NCI-H2107 (cell line): Measurements from ENCODE around the gene OLFM1.
"Not testable (repeated sequence)": the region's sequence is repeated elsewhere in the genome, so short reads cannot be mapped to it uniquely, and the experiment has no call there.

Experiments
- DNase-seq: peaks from one replicate; lab custom pipeline; 2025; lab: John Stamatoyannopoulos, UW

Gene OLFM1

DNA sequence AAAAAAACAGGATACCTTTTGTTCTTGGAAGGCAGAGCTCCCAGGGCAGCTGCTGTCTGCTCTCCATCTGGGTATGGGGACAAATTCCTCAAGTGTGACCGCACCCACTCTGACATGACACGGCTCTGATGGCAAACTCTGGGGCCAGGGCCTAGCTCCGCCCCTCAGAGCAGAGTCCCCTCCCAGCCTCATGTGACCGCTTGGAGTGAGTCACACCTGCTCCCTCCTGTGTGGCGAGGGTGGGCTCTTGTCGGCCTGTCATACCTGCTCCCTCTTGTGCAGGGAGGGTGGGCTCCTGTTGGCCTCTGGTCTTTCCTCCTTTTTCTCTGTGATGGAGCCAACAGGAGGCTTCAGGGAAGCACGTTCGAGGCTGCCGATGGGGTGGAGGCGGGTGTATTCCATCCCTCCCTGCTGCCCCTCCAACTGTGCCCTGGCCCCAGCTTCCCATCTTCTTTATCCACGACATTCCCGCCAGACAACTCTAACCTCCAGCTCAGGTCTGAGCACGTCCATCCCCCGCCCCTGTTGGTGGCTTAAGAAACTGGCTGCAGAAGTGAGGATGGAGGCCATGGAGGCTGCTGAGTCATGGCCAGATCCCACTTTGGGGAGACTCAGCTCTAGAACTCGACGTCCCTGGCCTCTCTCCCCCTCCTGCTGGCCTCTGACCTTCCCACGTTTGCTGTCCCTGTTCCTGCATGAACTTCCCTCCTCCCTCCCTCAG lies 65.3 kb downstream of the OLFM1 start:
- DNase-seq = no peak

DNA sequence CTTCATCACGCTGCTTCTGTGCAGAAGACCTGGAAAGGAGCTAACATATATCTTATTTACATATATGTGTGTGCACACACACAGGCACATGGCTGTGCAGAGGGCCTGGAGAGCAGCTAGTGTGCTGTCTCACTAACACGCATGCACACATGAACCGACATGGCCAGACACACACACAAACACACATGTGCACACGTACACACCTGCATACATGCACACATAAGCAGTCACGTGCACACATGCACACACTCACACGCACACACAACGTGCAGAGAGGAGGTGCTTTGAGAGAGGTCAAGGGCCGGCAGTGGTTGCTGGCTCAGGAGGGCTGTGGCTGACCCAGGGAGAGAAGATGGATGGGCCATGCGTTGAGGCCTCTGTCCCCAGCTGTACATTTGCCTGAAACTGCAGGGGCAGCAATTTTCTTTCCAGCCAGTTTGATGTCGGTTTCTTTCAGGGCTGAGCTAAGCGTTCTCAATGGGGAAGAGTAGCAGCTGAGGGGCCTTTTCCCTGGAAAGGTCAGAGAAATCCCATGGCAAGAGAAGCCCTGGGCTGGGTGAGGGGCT lies 66.7 kb downstream of the OLFM1 start:
- no peak for DNase-seq

DNA sequence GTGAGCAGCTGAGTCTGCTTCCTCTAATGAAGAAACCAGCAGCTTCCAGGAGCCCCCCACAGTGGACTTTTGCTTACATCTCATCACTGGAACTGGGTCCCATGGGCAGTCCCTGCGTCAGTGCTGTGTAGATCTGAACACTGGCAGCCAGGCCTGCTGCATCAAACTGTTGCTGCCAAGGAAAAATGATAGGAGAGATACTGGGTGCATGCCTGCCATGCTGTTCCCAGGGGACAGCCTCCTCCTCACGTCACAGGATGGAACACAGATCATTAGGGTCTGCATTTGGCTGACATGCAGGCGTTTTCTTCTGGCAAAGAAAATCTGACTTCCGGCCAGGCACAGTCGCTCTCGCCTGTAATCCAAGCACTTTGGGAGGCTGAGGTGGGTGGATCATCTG lies 67.9 kb downstream of the OLFM1 start:
- DNase-seq = no peak

DNA sequence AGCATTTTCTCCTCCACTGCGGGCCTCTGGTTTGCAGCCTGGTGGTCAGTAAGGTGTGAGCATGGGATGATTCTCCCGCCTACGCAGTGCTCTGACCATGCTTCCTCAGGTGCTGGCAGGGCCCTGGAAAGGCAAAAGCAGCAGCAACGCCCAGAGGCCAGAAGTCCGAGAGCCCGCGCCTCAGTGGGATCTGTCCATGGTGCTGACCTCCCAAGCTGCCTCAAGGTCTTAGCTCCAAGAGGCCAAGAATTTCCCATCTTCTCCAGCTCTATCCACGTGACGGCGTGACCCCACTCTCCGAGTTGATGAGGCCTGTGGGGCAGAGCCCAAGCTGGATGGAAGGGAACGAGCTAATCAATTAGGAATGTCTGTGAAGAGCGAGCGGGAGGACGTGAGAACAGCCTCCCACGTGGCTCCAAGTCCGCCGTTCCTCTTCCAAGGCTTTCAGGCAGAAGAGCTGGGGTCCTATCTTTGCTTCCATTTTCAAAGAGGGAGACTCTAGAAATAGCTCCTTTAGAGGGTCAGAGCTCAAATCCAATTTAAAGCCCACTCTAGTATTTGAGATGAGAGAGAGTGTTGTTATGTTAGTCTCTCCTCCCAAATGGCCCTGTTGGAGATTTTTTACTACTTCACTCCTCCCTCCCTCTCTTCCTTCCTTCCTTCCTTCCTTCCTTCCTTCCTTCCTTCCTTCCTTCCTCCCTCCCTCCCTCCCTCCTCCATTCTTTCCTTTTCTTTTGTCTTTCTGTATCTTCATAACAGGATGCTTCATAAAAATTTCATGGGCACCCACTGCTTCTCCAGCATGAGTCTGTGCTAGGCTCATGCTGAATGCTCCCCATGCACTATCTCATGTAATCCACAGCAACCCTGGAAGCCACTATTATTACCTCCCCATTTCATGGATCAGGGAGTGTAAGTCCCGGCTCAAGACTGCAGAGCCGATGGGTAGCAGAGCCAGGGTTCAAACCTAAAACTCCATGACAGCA lies 69.3 kb downstream of the OLFM1 start:
- no peak for DNase-seq

DNA sequence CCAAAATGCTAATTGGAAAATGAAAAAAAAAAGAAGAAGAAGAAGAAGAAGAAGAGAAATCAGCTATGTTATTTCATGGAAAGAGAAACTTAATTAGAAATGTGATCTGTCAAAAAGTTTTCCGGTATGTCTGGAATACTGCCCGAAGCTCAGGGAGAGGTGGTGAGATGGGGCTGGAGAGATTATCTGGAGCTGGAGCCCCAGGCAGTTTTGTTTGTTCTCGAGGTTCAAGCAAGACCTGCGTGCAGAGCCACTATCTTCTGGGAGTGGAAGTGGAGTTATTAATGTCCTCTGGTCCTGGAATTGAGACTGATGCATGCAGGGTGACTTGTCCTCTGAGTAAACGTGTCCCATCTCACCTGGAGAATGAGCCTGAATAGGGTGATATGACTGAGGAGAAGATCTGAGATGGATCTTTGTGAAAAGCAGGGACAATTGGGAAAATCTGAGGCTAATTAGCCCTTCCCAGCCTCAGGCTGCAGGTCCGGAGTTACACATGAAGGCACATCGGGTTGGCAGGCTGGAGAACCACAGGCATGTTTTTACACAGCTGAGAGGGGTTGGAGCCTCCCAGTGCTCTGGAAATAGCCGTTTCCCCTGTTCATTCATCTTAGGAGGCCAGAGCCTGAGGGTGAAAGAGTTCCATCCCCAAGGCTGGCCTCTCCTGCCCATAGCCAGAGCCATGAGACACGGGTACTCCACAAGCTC lies 70.5 kb downstream of the OLFM1 start:
- no peak for DNase-seq

DNA sequence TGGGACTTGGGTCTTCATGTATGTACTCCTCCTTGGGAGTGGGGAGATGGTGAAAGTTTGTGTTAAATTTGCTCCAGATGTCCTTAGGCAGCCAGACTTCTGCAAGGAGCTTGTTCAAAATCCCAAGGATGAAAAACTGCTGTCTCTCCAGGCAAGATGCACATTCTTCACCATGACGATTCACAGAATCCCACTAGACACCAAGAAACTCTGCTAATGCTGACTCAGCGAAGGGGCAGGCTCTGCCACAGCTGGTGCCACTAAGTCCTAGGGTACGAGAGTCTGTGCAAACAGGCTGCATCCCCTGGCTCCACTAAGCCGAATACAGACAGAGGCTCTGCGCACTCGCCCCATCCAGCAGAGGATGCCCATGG lies 71.1 kb downstream of the OLFM1 start:
- DNase-seq = no peak

DNA sequence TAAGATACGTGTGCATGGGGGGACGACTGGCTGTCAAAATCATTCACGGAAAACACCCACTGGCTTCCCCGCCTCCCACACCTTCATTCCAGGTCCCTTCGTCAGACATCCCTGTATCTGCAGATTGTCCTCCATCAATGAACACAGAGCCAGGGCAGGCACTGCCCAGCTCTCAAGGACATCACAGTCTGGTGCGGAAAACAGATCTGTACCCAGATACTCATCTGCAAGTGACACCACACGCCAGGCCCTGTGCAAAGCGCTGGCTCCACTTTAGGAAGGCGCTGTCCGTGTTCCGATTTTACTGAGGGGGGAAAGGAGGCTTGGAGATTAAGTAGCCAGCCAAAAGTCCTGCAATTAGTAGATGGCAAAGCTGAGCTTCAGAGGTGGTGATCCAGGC lies 72.3 kb downstream of the OLFM1 start:
- DNase-seq = no peak

DNA sequence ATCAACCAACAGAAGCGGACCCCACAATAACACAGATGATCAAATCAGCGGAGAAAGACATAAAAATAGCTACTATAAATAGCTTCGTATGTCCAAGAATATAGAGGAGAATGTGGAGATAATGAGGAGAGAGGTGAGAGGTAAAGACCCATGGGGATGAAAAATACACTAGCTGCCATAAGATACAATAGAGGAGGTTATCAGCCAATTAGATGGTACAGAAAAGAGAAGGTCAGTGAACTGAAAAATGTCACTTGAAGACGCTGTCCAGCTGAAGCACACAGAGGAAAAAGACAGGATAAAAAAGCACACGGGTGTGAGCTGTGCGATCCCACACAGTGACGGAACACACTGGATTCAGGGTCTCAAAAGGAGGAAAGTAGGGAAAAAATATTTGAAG lies 73.4 kb downstream of the OLFM1 start:
- no peak for DNase-seq

DNA sequence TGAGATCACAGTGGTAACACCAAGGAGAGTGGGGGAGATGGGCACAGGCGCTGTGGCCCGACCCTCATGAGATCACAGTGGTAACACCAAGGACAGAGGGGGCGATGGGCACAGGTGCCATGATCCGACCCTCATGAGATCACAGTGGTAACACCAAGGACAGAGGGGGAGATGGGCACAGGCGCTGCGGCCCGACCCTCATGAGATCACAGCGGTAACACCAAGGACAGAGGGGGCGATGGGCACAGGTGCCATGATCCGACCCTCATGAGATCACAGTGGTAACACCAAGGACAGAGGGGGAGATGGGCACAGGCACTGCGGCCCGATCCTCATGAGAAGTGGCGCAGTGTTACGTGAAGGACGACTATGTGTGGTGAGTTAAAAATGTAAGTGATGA lies 75.1 kb downstream of the OLFM1 start:
- DNase-seq = not testable (repeated sequence)

DNA sequence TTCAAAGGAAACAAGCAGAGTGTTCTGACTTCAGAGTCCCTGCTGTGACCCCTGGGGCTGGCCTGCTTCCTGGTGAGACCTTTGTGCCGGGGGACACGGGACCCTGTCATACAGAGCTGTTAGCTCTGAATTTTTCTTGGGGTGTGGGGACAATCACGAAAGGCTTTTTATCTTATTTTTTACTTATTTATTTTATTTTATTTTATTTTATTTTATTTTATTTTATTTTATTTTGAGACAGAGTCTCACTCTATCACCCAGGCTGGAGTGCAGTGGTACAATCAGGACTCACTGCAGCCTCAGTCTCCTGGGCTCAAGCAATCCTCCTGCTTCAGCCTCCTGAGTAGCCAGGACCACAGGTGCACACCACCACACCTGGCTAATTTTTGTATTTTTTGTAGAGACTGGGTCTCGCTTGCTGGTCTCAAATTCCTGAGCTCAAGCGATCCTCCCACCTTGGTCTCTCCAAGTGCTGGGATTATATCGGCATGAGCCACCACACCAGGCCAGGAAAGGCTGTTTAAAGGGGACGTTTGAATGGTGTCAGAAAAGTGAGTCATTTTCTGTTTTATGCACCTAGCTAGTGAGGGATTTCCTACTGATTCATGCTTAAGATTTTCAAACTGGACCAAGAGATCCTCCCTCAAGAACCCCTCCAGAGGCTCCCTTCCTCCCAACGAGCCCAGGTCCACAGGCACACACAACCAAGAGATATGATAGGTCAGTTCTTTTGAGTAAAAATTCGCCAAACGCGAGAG lies 75.7 kb downstream of the OLFM1 start:
- no peak for DNase-seq

DNA sequence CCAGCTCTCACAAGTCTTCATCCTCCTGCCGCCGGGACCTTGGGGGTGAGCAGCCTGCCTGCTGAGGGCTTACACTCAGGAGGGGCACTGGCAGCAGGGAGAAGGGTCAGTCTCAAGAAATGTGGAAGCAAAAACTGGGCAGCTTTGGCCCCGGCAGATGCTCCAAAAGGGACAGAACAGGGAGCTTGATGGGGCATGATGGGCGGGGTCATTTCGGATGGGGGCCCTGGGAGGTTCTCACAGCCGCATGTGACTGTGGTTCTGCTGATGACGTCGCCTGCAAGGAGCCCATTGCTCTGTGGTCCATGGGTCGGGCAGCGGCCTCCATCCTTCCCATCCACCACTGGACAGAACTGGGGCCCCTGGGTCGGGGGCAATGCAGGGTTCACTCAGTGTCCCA lies 76.6 kb downstream of the OLFM1 start:
- no peak for DNase-seq

DNA sequence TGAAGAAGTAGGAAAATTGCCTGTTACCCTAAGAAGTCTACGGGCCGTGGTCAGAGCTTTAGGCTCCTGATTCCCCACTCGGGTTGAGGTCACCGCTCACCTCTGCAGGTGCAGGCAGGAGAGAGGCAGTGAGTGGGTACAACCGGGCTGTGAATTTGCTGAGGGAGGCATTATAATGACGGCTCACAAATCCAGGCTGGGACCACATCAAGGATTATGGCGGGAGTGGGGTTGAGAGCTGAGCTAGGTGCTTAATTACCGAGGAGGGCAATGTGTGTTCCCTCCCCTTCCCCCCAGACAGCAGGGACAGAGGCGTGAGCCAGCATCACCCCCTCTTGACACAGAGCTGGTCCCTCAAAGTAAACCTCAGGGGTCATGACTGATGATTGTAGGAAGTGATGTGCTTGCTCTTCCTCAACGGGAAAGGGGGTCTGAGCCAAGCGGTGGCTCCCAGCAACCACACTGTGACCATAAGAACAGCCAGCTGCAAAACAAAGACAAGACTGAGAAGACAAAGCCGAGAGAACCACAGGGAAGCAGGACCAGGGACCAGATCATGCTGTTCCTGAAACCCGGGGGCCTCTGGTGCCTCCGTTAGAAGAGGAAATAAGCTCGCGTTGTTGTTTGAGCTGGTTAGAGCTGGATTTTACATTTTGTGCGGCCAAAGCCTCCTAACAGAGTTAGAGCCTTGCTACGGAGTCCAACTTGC lies 77.7 kb downstream of the OLFM1 start:
- no peak for DNase-seq

DNA sequence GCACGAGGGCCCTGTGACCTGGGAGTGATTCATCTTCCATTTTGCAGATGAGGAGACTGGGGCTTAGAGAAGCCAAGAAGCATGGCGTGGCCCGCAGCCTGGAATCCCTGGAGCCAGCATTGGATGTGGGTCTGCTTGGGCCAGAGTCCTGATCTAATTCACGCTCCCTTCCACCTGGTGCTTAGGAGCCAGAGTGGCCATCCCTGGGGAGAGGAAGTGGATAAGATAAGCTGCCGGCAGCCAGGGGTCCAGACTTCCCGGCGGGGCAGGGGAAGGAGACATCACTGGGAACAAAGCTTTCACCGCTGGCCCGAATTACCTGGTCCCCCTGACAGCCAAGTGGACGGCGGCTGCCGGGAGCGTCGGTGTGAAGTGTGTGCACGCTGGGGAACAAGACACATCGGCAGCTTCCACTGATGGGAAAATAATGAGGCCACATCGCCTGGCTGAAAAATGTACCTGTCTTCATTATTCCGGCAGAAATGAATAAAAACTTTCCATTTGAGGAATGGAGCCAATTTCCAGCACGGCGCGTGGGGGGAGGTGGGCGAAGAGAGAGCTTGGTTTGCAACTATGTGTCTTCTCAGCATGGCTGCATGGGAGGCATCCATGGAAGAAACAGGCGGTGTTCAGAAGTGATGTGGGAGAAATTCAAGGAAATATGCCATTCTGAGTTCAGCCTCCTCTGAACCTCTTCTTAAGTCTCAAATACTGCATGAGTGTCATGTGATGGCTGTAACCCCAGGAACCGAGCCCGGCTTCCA lies 78.5 kb downstream of the OLFM1 start:
- DNase-seq = no peak

DNA sequence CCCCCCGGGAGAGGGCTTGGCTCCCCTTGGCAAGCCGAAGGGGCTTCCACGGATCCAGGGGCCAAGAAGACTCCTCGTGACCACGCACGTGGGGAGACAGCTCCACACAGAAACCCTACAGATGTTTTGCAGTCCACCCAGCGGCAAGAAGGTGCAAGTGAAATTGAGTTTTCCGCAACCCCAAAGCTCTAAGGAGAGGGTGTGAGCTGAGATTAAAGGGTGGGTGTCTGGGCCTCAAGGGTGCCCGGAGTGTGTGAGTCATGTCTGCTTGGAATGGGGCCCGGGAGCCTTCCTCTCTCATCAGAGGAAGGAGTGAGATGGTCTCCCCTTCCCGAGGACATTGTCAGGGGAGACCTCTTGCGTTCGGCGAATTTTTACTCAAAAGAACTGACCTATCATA lies 79.1 kb downstream of the OLFM1 start:
- no peak for DNase-seq

DNA sequence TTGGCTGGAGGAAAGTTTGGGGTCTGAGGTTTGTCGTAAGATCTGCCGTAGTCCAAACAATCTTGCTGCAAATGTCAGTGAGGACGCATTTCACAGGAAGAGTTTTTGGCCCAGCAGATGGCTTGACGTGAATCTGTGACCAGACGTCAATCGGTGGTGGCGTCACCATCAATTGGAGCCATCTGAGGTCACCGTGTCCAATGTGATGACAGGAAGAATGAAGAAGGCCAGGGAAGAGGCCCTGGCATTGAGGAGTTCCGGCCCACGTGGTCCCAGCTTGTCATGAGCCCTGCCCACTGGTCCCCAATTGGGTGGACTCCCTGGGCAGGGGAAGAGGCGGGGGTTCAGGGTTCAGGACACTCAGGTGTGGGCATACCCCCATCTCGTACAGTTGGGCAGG lies 79.9 kb downstream of the OLFM1 start:
- no peak for DNase-seq

DNA sequence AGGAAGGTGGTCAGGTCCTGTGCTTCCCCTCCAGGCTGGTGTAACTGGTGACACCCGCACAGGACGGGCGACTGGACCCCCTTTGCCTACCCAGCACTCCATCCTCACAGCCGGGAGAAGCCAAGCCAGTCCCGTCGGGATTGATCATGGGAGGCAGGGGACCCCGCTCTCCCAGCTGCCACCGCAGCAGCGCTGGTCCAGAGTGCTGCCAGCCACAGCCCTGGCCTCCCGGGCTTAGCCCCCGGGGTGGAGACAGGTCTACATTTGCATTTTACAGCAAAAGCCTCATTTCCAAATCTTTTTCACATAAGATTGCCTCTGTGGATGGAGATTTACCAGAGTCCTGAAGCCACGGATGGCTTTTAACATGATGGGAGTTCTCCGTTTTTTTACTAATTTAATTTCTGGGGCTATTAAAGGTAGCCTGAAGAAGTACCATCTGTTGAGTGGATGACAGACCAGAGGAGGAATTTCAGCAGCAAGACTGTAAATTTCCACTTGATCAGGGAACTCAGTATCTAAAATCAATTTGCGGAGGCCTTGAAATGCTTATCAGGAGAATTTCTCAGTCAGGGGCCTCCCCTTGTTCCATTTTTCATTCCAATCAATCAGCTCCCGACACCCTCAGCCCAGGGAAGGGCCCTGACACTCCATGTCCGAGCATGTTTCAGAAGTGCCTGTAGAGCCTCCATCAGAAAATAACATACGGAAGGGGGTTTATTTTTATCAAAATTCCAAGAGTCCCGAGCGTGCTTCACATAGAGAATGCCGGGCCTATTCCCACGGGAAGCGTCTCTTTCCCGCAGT lies 80.6 kb downstream of the OLFM1 start:
- DNase-seq = no peak

DNA sequence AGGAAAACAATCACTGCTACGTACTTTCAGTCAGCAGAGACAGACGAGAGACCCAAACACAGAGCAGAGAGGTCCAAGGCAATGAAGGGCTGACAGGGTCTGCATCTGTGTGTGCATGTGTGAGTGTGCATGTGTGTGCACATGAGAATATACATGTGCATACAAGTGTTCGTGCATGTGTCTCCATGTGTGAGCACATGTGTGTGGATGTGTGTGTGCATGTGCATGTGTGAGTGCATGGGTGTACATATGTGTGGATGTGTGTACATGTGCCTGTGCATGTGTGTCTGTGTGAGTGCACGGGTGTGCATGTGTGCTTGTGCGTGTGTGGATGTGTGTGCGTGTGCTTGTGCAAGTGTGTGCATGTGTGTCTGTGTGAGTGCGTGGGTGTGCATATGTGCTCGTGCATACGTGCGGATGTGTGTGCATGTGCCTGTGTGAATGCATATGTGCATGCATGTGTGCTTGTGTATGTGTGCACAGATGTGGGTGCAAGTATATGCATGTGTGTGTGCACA lies 82.3 kb downstream of the OLFM1 start:
- no peak for DNase-seq

DNA sequence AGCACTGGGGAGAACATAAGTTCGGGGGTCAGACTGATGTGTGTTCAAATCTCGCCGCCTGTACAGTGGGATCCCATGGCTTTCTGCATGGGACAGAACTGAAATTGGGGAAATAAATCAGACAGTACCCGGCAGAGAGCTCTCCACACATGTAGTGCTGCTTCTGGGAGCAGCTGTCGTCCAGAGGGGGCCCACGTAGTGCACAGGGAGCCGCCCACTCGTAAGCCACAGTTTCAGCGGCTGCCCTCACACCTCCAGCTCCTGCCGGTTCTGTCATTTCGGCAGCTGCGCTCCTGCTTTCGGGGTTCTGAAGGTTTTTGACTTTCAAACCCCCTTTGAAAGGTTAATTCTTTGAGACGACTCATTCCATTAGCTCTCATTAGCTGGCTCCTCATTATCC lies 83.1 kb downstream of the OLFM1 start:
- no peak for DNase-seq
